K562 (cell line): ENCODE results near the gene GNAI3. TPM values are rescaled to one million over a fixed set of nuclear protein-coding genes. Genes with fewer than 3 reads are reported as not detected.

Experiments
- FIP1L1 ChIP-seq: fragments of 200-400 bp; formaldehyde crosslinking; IDR thresholded peaks from 2 replicates; pipeline ENCODE4 v1.6.1; 2018; ENCODE audit warnings: mild to moderate bottlenecking, low read depth, low read length; ENCODE audit not compliant: poor library complexity, severe bottlenecking
- GTF2B ChIP-seq: IDR thresholded peaks from 2 replicates; pipeline ENCODE4 v1.6.1; 2011; ENCODE audit not compliant: insufficient read length; ENCODE audit errors: extremely low read depth
- HDAC1 ChIP-seq, 2 experiments: fragments of 450-650 bp; IDR thresholded peaks; 2 replicates each; pipeline ENCODE4 v1.6.1; 2016 to 2017; ENCODE audit warnings: inconsistent platforms in 1 of 2, mild to moderate bottlenecking in 1 of 2, moderate library complexity in 1 of 2
- MIER1 ChIP-seq: fragments of 450-650 bp; IDR thresholded peaks from 2 replicates; pipeline ENCODE4 v1.6.1; 2016; ENCODE audit warnings: antibody characterized with exemption, mild to moderate bottlenecking, low read depth
- PTTG1 ChIP-seq: fragments of 450-650 bp; IDR thresholded peaks from 2 replicates; pipeline ENCODE4 v1.6.1; 2016; ENCODE audit warnings: low read depth, mild to moderate bottlenecking, missing genetic modification characterization, missing compliant biosample characterization
- REST ChIP-seq, 2 experiments: fragments of 450-650 bp; formaldehyde crosslinking in 1 of 2; IDR thresholded peaks; 2 replicates each; pipeline versions ENCODE4 v1.4.0 to v1.6.1; 2014 to 2020; ENCODE audit warnings: mild to moderate bottlenecking in 2 of 2, borderline replicate concordance in 1 of 2, low read depth in 1 of 2
- ZKSCAN1 ChIP-seq: fragments of 150-350 bp; IDR thresholded peaks from 2 replicates; pipeline ENCODE4 v1.6.1; 2016; ENCODE audit warnings: low read depth, low read length
- ZNF239 ChIP-seq: fragments of 250-450 bp; sonication (Bioruptor Pico); IDR thresholded peaks from 2 replicates; pipeline ENCODE4 v1.4.0; 2020; ENCODE audit warnings: mild to moderate bottlenecking
- ZNF253 ChIP-seq: fragments of 250-450 bp; sonication (Bioruptor Pico); conservative IDR thresholded peaks from 2 replicates; pipeline ENCODE4 v1.6.1; 2021; ENCODE audit warnings: mild to moderate bottlenecking
- ZNF395 ChIP-seq: fragments of 200-800 bp; sonication (Bioruptor generic); IDR thresholded peaks from 2 replicates; pipeline ENCODE4 v1.6.1; 2017; ENCODE audit warnings: missing genetic modification characterization, missing compliant biosample characterization
- polyA plus RNA-seq, 8 experiments: library from polyadenylated mRNA; depleted of rRNA in 4 of 8; stranded (reverse) in 5 of 8; unstranded in 3 of 8; fragments of >200 nt; fragmentation: Nextera tagmentation in 2 of 8; fragmentation: Illumina TruSeq in 1 of 8; extraction: Ambion mirVana in 2 of 8; extraction: Trizol in 1 of 8; gene quantifications; 2 replicates each; pipeline versions ENCODE4 v1.2.1 to v1.2.3, GENCODE V29; 2011 to 2014; ENCODE audit warnings: inconsistent platforms in 1 of 8, missing spikeins in 1 of 8
- total RNA-seq, 7 experiments: library from RNA; depleted of rRNA in 6 of 7; stranded (reverse); fragments of >200 nt in 6 of 7; fragmentation: Illumina TruSeq in 2 of 7; extraction: Trizol in 2 of 7; gene quantifications; 2 replicates each; pipeline versions ENCODE4 v1.2.1 to v1.2.3, GENCODE V29; 2011 to 2021; ENCODE audit warnings: low replicate concordance in 1 of 7
- TF ChIP-seq, protein P1 (sequence below): fragments of 450-650 bp; IDR thresholded peaks from 2 replicates; pipeline ENCODE4 v1.6.1; 2018; ENCODE audit not compliant: partially characterized antibody
- TF ChIP-seq, protein P2 (sequence below): fragments of 250-450 bp; sonication (Bioruptor Pico); IDR thresholded peaks from 2 replicates; pipeline ENCODE4 v1.8.0; 2022; ENCODE audit warnings: moderate library complexity, mild to moderate bottlenecking, inconsistent platforms

The GNAI3 gene
- total and polyA plus RNA-seq, 9 of the 15 experiments (the other 6 are each of a cell fraction or from before 2014, with no cell fraction given) = 6.3 to 13.2 (median 8.9) TPM

- TF ChIP-seq ZNF239 (CRISPR knock-in tag) (no peak), HDAC1 (IDR thresholded peaks at IDR 0.05) (no peak), MIER1 (no peak), GTF2B (no peak), ZNF253 (CRISPR knock-in tag) (no peak), FIP1L1 (no peak), ZKSCAN1 (no peak), REST (IDR thresholded peaks at IDR 0.05; ENCODE audit: borderline replicate concordance) (peak; percentile 70), REST (CRISPR knock-in tag; IDR thresholded peaks at IDR 0.05; ENCODE audit: low read depth) (0 out of 2 replicates have a peak, but pooled peaks have one; percentile 61), ZNF395 (CRISPR knock-in tag) (0 out of 2 replicates have a peak, but pooled peaks have one; percentile 16), PTTG1 (tag) (no peak)
- TF ChIP-seq, protein P1, sequence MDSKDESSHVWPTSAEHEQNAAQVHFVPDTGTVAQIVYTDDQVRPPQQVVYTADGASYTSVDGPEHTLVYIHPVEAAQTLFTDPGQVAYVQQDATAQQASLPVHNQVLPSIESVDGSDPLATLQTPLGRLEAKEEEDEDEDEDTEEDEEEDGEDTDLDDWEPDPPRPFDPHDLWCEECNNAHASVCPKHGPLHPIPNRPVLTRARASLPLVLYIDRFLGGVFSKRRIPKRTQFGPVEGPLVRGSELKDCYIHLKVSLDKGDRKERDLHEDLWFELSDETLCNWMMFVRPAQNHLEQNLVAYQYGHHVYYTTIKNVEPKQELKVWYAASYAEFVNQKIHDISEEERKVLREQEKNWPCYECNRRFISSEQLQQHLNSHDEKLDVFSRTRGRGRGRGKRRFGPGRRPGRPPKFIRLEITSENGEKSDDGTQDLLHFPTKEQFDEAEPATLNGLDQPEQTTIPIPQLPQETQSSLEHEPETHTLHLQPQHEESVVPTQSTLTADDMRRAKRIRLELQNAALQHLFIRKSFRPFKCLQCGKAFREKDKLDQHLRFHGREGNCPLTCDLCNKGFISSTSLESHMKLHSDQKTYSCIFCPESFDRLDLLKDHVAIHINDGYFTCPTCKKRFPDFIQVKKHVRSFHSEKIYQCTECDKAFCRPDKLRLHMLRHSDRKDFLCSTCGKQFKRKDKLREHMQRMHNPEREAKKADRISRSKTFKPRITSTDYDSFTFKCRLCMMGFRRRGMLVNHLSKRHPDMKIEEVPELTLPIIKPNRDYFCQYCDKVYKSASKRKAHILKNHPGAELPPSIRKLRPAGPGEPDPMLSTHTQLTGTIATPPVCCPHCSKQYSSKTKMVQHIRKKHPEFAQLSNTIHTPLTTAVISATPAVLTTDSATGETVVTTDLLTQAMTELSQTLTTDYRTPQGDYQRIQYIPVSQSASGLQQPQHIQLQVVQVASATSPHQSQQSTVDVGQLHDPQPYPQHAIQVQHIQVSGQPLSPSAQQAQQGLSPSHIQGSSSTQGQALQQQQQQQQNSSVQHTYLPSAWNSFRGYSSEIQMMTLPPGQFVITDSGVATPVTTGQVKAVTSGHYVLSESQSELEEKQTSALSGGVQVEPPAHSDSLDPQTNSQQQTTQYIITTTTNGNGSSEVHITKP = no peak
- TF ChIP-seq, protein P2, sequence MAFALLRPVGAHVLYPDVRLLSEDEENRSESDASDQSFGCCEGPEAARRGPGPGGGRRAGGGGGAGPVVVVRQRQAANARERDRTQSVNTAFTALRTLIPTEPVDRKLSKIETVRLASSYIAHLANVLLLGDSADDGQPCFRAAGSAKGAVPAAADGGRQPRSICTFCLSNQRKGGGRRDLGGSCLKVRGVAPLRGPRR (CRISPR knock-in tag) = no peak
Measured at GRCh38 chr1:109640285-109640865, 92.0 kb downstream of the GNAI3 start (continued).
